NCI-H187 (cell line): ENCODE data around the gene CRYBG2.
"Not testable (repeated sequence)": the region's sequence is repeated elsewhere in the genome, so short reads cannot be mapped to it uniquely, and the experiment has no call there.

Source experiments
- DNase-seq, 2 experiments: peaks; one replicate each; lab custom pipeline; 2025; lab: John Stamatoyannopoulos, UW

The CRYBG2 gene

GRCh38 chr1:26317612-26318337 lies 36.2 kb downstream of the CRYBG2 start, which contains the start of gene CD52:
TSS of gene CD52 (plus strand) at chr1:26317958. CDS start at chr1:26318018, 60 bp downstream.
- no peak for DNase-seq

GRCh38 chr1:26317146-26317545 lies 36.8 kb downstream of the CRYBG2 start:
- no peak for DNase-seq

GRCh38 chr1:26315874-26316850 lies 37.8 kb downstream of the CRYBG2 start:
- no peak for DNase-seq

- no peak for DNase-seq
These were observed 39.4 kb downstream of the CRYBG2 start for GRCh38 chr1:26314501-26314900.

- not testable (repeated sequence) for DNase-seq
These were observed 45.7 kb downstream of the CRYBG2 start for GRCh38 chr1:26307966-26308899.

- DNase-seq = no peak
These were observed 46.6 kb downstream of the CRYBG2 start for GRCh38 chr1:26307363-26307781.

GRCh38 chr1:26306290-26307229 lies 47.4 kb downstream of the CRYBG2 start, which contains the start of gene UBXN11:
TSS of gene UBXN11 (minus strand) at chr1:26306636. CDS start at chr1:26302883, 3,753 bp downstream.
- DNase-seq = peak; percentile 83 to 91

- no peak for DNase-seq
These were observed 48.2 kb downstream of the CRYBG2 start for GRCh38 chr1:26305667-26306289.

- no peak for DNase-seq
These were observed 51.1 kb downstream of the CRYBG2 start for GRCh38 chr1:26302733-26303405.

GRCh38 chr1:26300578-26301275 lies 53.2 kb downstream of the CRYBG2 start:
- no peak for DNase-seq

- no peak for DNase-seq
These were observed 56.2 kb downstream of the CRYBG2 start for GRCh38 chr1:26297791-26298124.

- no peak for DNase-seq
These were observed 56.7 kb downstream of the CRYBG2 start for GRCh38 chr1:26297057-26297790.

GRCh38 chr1:26296340-26297056 lies 57.4 kb downstream of the CRYBG2 start:
- DNase-seq = no peak

- no peak for DNase-seq
These were observed 58.5 kb downstream of the CRYBG2 start for GRCh38 chr1:26295194-26296138.

- no peak for DNase-seq
These were observed 59.9 kb downstream of the CRYBG2 start for GRCh38 chr1:26293911-26294463.

GRCh38 chr1:26292735-26293134 lies 61.2 kb downstream of the CRYBG2 start:
- not testable (repeated sequence) for DNase-seq
